ENCODE data around the gene CLPTM1L. TPM values are rescaled to one million over a fixed set of nuclear protein-coding genes. Genes with fewer than 3 reads are reported as not detected.

Gene CLPTM1L
- total RNA-seq, 2 donors from 2014 or later, result 68.0 to 89.4 TPM

DNA sequence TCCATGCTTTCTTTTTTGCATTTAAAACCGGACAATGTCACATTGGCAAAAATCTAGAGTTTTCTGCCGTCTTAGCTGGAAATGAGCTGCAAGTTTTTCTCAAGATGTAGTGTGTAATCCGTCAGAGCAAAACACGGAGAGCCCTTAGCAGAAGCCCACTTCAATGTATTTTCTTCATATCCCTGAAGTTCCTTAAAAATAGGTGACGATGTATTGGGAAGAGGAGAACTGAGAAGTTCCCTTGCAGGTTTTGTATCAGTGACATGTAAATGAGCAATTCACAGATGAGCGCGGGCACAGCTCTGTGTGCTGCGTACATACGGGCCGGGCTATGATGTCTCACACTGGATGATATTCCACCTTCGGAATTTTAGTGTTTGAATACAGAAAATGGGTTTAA lies 14.8 kb upstream of the CLPTM1L start:
- H3K36me3 ChIP-seq (ENCODE audit: control insufficient read depth, insufficient read depth, low read length), result no peaks in the 10 kb centered on the region
- H3K27ac Mint-ChIP-seq, result no peak overlapping the region
- DNase-seq, result no peak
- no peak overlapping the region for H3K4me3 ChIP-seq (ENCODE audit: low read length)
- H3K4me1 Mint-ChIP-seq, result no peaks in the 10 kb centered on the region
- peaks cover 3% of the 10 kb centered on the region for H3K27me3 Mint-ChIP-seq (ENCODE audit: insufficient read depth)
- 93 to 97% methylated on average over 7 to 10 of the region's 11 CpGs for WGBS, 2 experiments (ENCODE audit: insufficient coverage in 1 of 2, insufficient read length in 1 of 2)
- no peaks in the 10 kb centered on the region for H3K9me3 Mint-ChIP-seq
- peaks cover 7% of the 10 kb centered on the region for H3K27me3 ChIP-seq (ENCODE audit: control insufficient read depth, insufficient read depth, low read length, poor library complexity, severe bottlenecking)
- H3K4me3 Mint-ChIP-seq, result no peak overlapping the region
- no peaks in the 10 kb centered on the region for H3K36me3 Mint-ChIP-seq (ENCODE audit: low read depth)
- H3K4me1 ChIP-seq (ENCODE audit: control insufficient read depth, insufficient read depth, low read length), result no peaks in the 10 kb centered on the region
- TF ChIP-seq, protein P1, sequence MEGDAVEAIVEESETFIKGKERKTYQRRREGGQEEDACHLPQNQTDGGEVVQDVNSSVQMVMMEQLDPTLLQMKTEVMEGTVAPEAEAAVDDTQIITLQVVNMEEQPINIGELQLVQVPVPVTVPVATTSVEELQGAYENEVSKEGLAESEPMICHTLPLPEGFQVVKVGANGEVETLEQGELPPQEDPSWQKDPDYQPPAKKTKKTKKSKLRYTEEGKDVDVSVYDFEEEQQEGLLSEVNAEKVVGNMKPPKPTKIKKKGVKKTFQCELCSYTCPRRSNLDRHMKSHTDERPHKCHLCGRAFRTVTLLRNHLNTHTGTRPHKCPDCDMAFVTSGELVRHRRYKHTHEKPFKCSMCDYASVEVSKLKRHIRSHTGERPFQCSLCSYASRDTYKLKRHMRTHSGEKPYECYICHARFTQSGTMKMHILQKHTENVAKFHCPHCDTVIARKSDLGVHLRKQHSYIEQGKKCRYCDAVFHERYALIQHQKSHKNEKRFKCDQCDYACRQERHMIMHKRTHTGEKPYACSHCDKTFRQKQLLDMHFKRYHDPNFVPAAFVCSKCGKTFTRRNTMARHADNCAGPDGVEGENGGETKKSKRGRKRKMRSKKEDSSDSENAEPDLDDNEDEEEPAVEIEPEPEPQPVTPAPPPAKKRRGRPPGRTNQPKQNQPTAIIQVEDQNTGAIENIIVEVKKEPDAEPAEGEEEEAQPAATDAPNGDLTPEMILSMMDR (conservative IDR thresholded peaks at IDR 0.05), result no peak
- no peak overlapping the region for H3K27ac ChIP-seq (ENCODE audit: low read depth, low read length)
- H3K9me3 ChIP-seq (ENCODE audit: control insufficient read depth, low read length), result no peaks in the 10 kb centered on the region
- H3K9ac ChIP-seq (ENCODE audit: extremely low read depth, low read length, poor library complexity, severe bottlenecking), result no peak overlapping the region

DNA sequence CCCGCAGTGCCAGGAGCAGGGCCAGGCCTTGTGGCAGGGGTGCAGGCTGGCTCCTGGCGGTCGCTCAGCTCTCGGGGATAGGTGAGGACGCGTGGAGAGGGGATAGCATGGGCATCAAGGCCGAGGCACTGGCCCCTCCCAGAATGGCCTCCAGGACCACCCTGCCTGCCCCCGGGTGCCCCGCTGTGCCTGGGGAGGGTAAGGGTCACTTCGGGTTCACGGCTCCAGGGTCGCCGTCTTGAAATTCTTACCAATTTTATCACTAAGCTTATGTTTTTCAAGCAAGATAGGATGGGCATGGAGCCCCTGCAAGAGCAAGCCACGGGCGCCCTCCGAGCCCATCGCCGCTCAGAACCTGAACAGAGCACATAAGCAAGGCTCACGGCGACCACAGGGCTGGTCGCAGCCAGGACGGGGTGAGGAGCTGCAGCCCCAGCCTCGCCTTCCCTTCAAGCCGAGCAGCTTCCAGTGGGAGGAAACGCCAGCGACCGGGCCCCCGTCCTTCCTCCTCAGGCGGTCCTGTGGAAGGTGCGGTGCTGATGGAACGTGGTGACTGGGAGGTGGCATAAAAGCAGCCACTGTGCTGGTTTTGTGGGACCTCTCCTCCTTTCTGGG lies 14.2 kb upstream of the CLPTM1L start:
- no peaks in the 10 kb centered on the region for H3K36me3 Mint-ChIP-seq (ENCODE audit: low read depth)
- H3K4me1 Mint-ChIP-seq, result no peaks in the 10 kb centered on the region
- H3K9me3 Mint-ChIP-seq, result no peaks in the 10 kb centered on the region
- no peak overlapping the region for H3K27ac Mint-ChIP-seq
- no peak overlapping the region for H3K4me3 Mint-ChIP-seq
- H3K4me3 ChIP-seq (ENCODE audit: low read length), result no peak overlapping the region
- H3K4me1 ChIP-seq (ENCODE audit: control insufficient read depth, insufficient read depth, low read length), result no peaks in the 10 kb centered on the region
- 92 to 94% methylated on average over 23 to 31 of the region's 31 CpGs for WGBS, 2 experiments (ENCODE audit: insufficient coverage in 1 of 2, insufficient read length in 1 of 2)
- no peaks in the 10 kb centered on the region for H3K9me3 ChIP-seq (ENCODE audit: control insufficient read depth, low read length)
- no peaks in the 10 kb centered on the region for H3K36me3 ChIP-seq (ENCODE audit: control insufficient read depth, insufficient read depth, low read length)
- no peak overlapping the region for H3K9ac ChIP-seq (ENCODE audit: extremely low read depth, low read length, poor library complexity, severe bottlenecking)
- peaks cover 3% of the 10 kb centered on the region for H3K27me3 Mint-ChIP-seq (ENCODE audit: insufficient read depth)
- H3K27ac ChIP-seq (ENCODE audit: low read depth, low read length), result no peak overlapping the region
- TF ChIP-seq, protein P1 (conservative IDR thresholded peaks at IDR 0.05), result no peak
- no peak for DNase-seq
- H3K27me3 ChIP-seq (ENCODE audit: control insufficient read depth, insufficient read depth, low read length, poor library complexity, severe bottlenecking), result peaks cover 7% of the 10 kb centered on the region

DNA sequence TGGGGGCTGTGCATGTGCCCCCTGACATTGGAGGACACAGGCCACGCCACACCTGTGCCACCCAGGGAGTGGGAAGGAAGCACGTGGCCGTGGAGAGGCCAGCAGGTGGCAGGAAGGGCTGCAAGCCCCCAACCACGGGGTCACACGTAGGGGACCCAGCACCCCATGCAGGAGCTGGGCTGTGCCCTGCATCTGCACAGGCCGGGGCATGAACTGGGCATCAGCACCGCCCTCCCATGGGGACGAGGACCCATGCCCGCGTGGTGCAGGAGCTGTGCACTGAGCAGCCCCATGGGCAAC lies 13.8 kb upstream of the CLPTM1L start:
- no peak overlapping the region for H3K27ac ChIP-seq (ENCODE audit: low read depth, low read length)
- no peak for DNase-seq
- Mint-ChIP-seq H3K4me3 (no peak overlapping the region), H3K36me3 (ENCODE audit: low read depth) (no peaks in the 10 kb centered on the region), H3K27ac (no peak overlapping the region), H3K9me3 (no peaks in the 10 kb centered on the region), H3K4me1 (no peaks in the 10 kb centered on the region), H3K27me3 (ENCODE audit: insufficient read depth) (peaks cover 3% of the 10 kb centered on the region)
- H3K9ac ChIP-seq (ENCODE audit: extremely low read depth, low read length, poor library complexity, severe bottlenecking), result no peak overlapping the region
- no peak overlapping the region for H3K4me3 ChIP-seq (ENCODE audit: low read length)
- H3K4me1 ChIP-seq (ENCODE audit: control insufficient read depth, insufficient read depth, low read length), result no peaks in the 10 kb centered on the region
- H3K36me3 ChIP-seq (ENCODE audit: control insufficient read depth, insufficient read depth, low read length), result no peaks in the 10 kb centered on the region
- 80 to 87% methylated on average over 3 to 10 of the region's 10 CpGs for WGBS, 2 experiments (ENCODE audit: insufficient coverage in 1 of 2, insufficient read length in 1 of 2)
- no peaks in the 10 kb centered on the region for H3K9me3 ChIP-seq (ENCODE audit: control insufficient read depth, low read length)
- peaks cover 3% of the 10 kb centered on the region for H3K27me3 ChIP-seq (ENCODE audit: control insufficient read depth, insufficient read depth, low read length, poor library complexity, severe bottlenecking)
- TF ChIP-seq, protein P1 (conservative IDR thresholded peaks at IDR 0.05), result no peak

Data from endodermal cell (in vitro differentiated cells).